Smooth muscle cell (in vitro differentiated cells): ENCODE data around the gene SLC6A18. TPM values are rescaled to one million over a fixed set of nuclear protein-coding genes. Genes with fewer than 3 reads are reported as not detected.

Source experiments
- DNase-seq: peaks from one replicate; lab custom pipeline; 2025; ENCODE audit not compliant: unreplicated experiment; lab: John Stamatoyannopoulos, UW
- H2AFZ ChIP-seq: fragments of 200-600 bp; sonication (generic); 2 replicates; pipeline ENCODE4 v1.6.0; 2016; ENCODE audit warnings: antibody characterized with exemption, low read depth, mild to moderate bottlenecking
- H3F3A ChIP-seq: fragments of 200-600 bp; sonication (generic); 2 replicates; pipeline ENCODE4 v1.6.0; 2017; ENCODE audit warnings: antibody characterized with exemption, low read depth
- H3K27ac ChIP-seq: fragments of 200-600 bp; sonication (generic); 2 replicates; pipeline ENCODE4 v1.5.1; 2016; ENCODE audit warnings: low read depth, mild to moderate bottlenecking
- H3K27me3 ChIP-seq: fragments of 200-600 bp; sonication (generic); 2 replicates; pipeline ENCODE4 v1.6.1; 2016; ENCODE audit warnings: low read depth, mild to moderate bottlenecking
- H3K36me3 ChIP-seq: fragments of 200-600 bp; sonication (generic); 2 replicates; pipeline ENCODE4 v1.5.1; 2016; ENCODE audit warnings: low read depth
- H3K4me1 ChIP-seq: fragments of 200-600 bp; sonication (generic); 2 replicates; pipeline ENCODE4 v1.5.1; 2016; ENCODE audit warnings: low read depth
- H3K4me2 ChIP-seq: fragments of 200-600 bp; sonication (generic); 2 replicates; pipeline ENCODE4 v1.6.0; 2016; ENCODE audit warnings: mild to moderate bottlenecking
- H3K4me3 ChIP-seq: fragments of 200-600 bp; sonication (generic); 2 replicates; pipeline ENCODE4 v1.5.1; 2016; ENCODE audit warnings: mild to moderate bottlenecking
- H3K79me2 ChIP-seq: fragments of 200-600 bp; sonication (generic); 2 replicates; pipeline ENCODE4 v1.6.0; 2016; ENCODE audit warnings: low read depth, mild to moderate bottlenecking
- H3K9ac ChIP-seq: fragments of 200-600 bp; sonication (generic); 2 replicates; pipeline ENCODE4 v1.6.0; 2016; ENCODE audit warnings: low read depth
- H3K9me3 ChIP-seq: fragments of 200-600 bp; sonication (generic); replicated peaks from 2 replicates; pipeline ENCODE4 v1.5.1; 2016; ENCODE audit warnings: low read depth
- H4K20me1 ChIP-seq: fragments of 200-600 bp; sonication (generic); 2 replicates; pipeline ENCODE4 v1.6.0; 2016; ENCODE audit warnings: low read depth
- CTCF ChIP-seq: fragments of 200-600 bp; sonication (generic); IDR thresholded peaks from 2 replicates; pipeline ENCODE4 v1.5.1; 2017; ENCODE audit warnings: borderline replicate concordance, mild to moderate bottlenecking, antibody characterized with exemption; ENCODE audit not compliant: insufficient read depth, poor library complexity, severe bottlenecking
- WGBS: methylation state at CpG from one replicate; pipeline ENCODE4 v1.1.7; 2016; ENCODE audit warnings: low lambda C conversion rate; 5-methylcytosine and 5-hydroxymethylcytosine counted together
- polyA plus RNA-seq: library from polyadenylated mRNA; unstranded; fragments of >200 nt; fragmentation: Nextera tagmentation; extraction: Ambion mirVana; gene quantifications from 2 replicates; pipeline ENCODE4 v1.2.1, GENCODE V29; 2016
- total RNA-seq: library from RNA; depleted of rRNA; stranded (reverse); fragments of >200 nt; gene quantifications from 2 replicates; pipeline ENCODE4 v1.2.3, GENCODE V29; 2014

SLC6A18 gene
- total and polyA plus RNA-seq, 2 experiments from 2014 or later: not detected

DNA sequence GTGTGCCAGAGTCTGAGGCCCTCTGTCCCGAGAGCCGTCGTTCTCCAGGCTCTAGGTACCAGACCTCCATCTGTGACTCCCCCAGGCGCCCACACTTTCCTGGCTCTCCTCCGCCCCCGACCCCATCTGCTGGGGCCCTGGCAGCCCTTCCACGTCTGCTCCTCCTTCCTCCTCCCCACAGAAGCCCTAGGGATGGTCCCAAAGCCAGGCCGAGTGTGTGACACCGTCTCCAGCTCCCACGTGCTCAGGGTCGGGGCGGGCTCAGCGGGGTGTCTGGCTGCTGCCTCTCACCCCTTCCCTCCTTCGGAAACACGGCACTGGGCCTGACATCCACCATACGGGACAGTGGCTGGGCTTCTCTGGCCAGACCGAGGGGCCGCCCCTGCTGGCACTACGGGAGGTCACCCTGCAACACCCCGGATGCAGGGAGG, 44.3 kb upstream of the SLC6A18 start:
- Histone ChIP-seq H3K36me3 (no peaks in the 10 kb centered on the region), H3K9me3 (no peaks in the 10 kb centered on the region), H3K27ac (no peak overlapping the region), H2AFZ (no peak overlapping the region), H4K20me1 (no peaks in the 10 kb centered on the region), H3K4me2 (no peak overlapping the region), H3K4me3 (no peak overlapping the region), H3K27me3 (no peaks in the 10 kb centered on the region), H3K9ac (no peak overlapping the region), H3F3A (no peaks in the 10 kb centered on the region), H3K79me2 (no peaks in the 10 kb centered on the region), H3K4me1 (no peaks in the 10 kb centered on the region)
- 87% methylated on average over 20 of the region's 20 CpGs for whole genome bisulfite sequencing
- DNase-seq: no peak
- TF ChIP-seq CTCF: no peak

GRCh38 chr5:1181451-1182359, 43.5 kb upstream of the SLC6A18 start:
- no peak overlapping the region for H3K27ac ChIP-seq
- no peaks in the 10 kb centered on the region for H4K20me1 ChIP-seq
- no peaks in the 10 kb centered on the region for H3K4me1 ChIP-seq
- no peaks in the 10 kb centered on the region for H3F3A ChIP-seq
- DNase-seq: no peak
- no peaks in the 10 kb centered on the region for H3K27me3 ChIP-seq
- H3K4me3 ChIP-seq: no peak overlapping the region
- H3K9me3 ChIP-seq: no peaks in the 10 kb centered on the region
- H3K4me2 ChIP-seq: no peak overlapping the region
- H3K9ac ChIP-seq: no peak overlapping the region
- TF ChIP-seq CTCF: no peak
- H3K36me3 ChIP-seq: no peaks in the 10 kb centered on the region
- no peaks in the 10 kb centered on the region for H3K79me2 ChIP-seq
- WGBS: 93% methylated on average over 26 of the region's 27 CpGs
- H2AFZ ChIP-seq: no peak overlapping the region

GRCh38 chr5:1182360-1182632, 42.9 kb upstream of the SLC6A18 start:
- no peaks in the 10 kb centered on the region for H3K79me2 ChIP-seq
- H3K4me1 ChIP-seq: no peaks in the 10 kb centered on the region
- no peak overlapping the region for H3K27ac ChIP-seq
- TF ChIP-seq CTCF: no peak
- no peak for DNase-seq
- H3K4me2 ChIP-seq: no peak overlapping the region
- WGBS: 82% methylated on average over 7 of the region's 7 CpGs
- H3K4me3 ChIP-seq: no peak overlapping the region
- no peak overlapping the region for H2AFZ ChIP-seq
- H3K9ac ChIP-seq: no peak overlapping the region
- H3K9me3 ChIP-seq: no peaks in the 10 kb centered on the region
- no peaks in the 10 kb centered on the region for H4K20me1 ChIP-seq
- no peaks in the 10 kb centered on the region for H3F3A ChIP-seq
- no peaks in the 10 kb centered on the region for H3K27me3 ChIP-seq
- H3K36me3 ChIP-seq: no peaks in the 10 kb centered on the region
